Kidney tubule cell (primary cell): ENCODE results near the gene CPSF7.

Experiments used
- DNase-seq: peaks from one replicate; pipeline ENCODE4 v3.0.0-alpha.2; 2018; ENCODE audit warnings: low spot score

Gene CPSF7

GRCh38 chr11:61354208-61354607 is 75.6 kb downstream of the CPSF7 start:
- no peak for DNase-seq

- DNase-seq, result no peak
Observed at GRCh38 chr11:61353131-61354067, 76.4 kb downstream of the CPSF7 start.
